ENCODE results near the gene SYNC. TPM values are rescaled to one million over a fixed set of nuclear protein-coding genes. Genes with fewer than 3 reads are reported as not detected.
A peak's percentile ranks its signal among the peaks of the same experiment; 100 is the strongest.

SYNC gene
- total RNA-seq (10 to 100 TPM in 4 of 9 donors, 1 to 10 TPM in 5; 5.6 to 35.4 (median 7.0) TPM), polyA plus RNA-seq (10 to 100 TPM in 1 of 3 donors, 1 to 10 TPM in 2; 3.2 to 15.2 (median 5.8) TPM)
- long read RNA-seq, donor 1, partial matches to known transcripts = 0 of 70 reads
- long read RNA-seq, donor 1, other reads (novel, unspliced or antisense) = 69 of 70 reads
- long read RNA-seq, donor 2 = 0 reads
- long read RNA-seq, donor 3, partial matches to known transcripts = 0 of 1 reads
- long read RNA-seq, donor 3, other reads (novel, unspliced or antisense) = 0 of 1 reads
- long read RNA-seq, donor 4, partial matches to known transcripts = 3 of 9 reads
- long read RNA-seq, donor 4, other reads (novel, unspliced or antisense) = 6 of 9 reads
- long read RNA-seq, donor 5, transcript SYNC-202 (5 exons, 3,398 nt) = major isoform, 27 of 47 reads
- long read RNA-seq, donor 5, transcript SYNC-201 (4 exons, 1,824 nt) = minor isoform, 6 of 47 reads
- long read RNA-seq, donor 5, partial matches to known transcripts = 2 of 47 reads
- long read RNA-seq, donor 5, other reads (novel, unspliced or antisense) = 12 of 47 reads
- long read RNA-seq, donor 6, partial matches to known transcripts = 2 of 9 reads
- long read RNA-seq, donor 6, other reads (novel, unspliced or antisense) = 7 of 9 reads
- long read RNA-seq, donor 7 = 0 reads
- long read RNA-seq, donor 8, partial matches to known transcripts = 0 of 2 reads
- long read RNA-seq, donor 8, other reads (novel, unspliced or antisense) = 0 of 2 reads
- long read RNA-seq, donor 9 = 0 reads
- long read RNA-seq, donor 10, partial matches to known transcripts = 0 of 1 reads
- long read RNA-seq, donor 10, other reads (novel, unspliced or antisense) = 0 of 1 reads

GRCh38 chr1:32702599-32703478, at the start of gene SYNC:
SYNC (minus strand) TSS chr1:32702770; CDS start chr1:32702660, 110 bp downstream.
- H3K4me3 ChIP-seq = peak within 1 kb of the TSS in 3 of 4 donors; percentile 11 to 75 (median 55)
- no peaks in the 10 kb centered on the region for H3K36me3 ChIP-seq (replicated peaks in 1 of 2)
- no peak for TF ChIP-seq CTCF (IDR thresholded peaks at IDR 0.05)
- TF ChIP-seq POLR2A (IDR thresholded peaks at IDR 0.05) = no peak
- peak within 1 kb of the TSS; percentile 46 to 79 (median 69) for H3K27ac ChIP-seq
- H3K4me1 ChIP-seq (replicated peaks in 1 of 2) = peaks cover 22 to 26% of the 10 kb centered on the region in 2 donors
- WGBS, 4 donors = 1 to 11% (median 2%) methylated on average over 3 to 70 of the region's 70 CpGs
- no peaks in the 10 kb centered on the region for H3K9me3 ChIP-seq (replicated peaks in 1 of 3)
- H3K27me3 ChIP-seq = no peaks in the 10 kb centered on the region
- DNase-seq = peak in 5 of 7 donors; percentile 39 to 58 (median 46)
- intact Hi-C loops (cut with DNase I) = no loop called here

GRCh38 chr1:32749771-32750170, 47.2 kb upstream of the SYNC start:
- 37 to 71% (median 63%) methylated on average over 2 to 3 of the region's 3 CpGs for WGBS, 4 donors
- H3K9me3 ChIP-seq (replicated peaks in 1 of 3) = no peaks in the 10 kb centered on the region
- DNase-seq = no peak
- H3K36me3 ChIP-seq (replicated peaks in 1 of 2) = no peaks in the 10 kb centered on the region
- no peak for TF ChIP-seq CTCF (IDR thresholded peaks at IDR 0.05)
- no peak for TF ChIP-seq POLR2A (IDR thresholded peaks at IDR 0.05)
- H3K27ac ChIP-seq = peak overlapping the region in 2 of 5 donors; percentile 41 to 55
- peaks cover 6 to 14% of the 10 kb centered on the region in 2 donors for H3K4me1 ChIP-seq (replicated peaks in 1 of 2)
- H3K4me3 ChIP-seq = no peak overlapping the region
- intact Hi-C loops (cut with DNase I) = no loop called here
- H3K27me3 ChIP-seq = no peaks in the 10 kb centered on the region

- H3K27ac ChIP-seq = peak overlapping the region in 1 of 5 donors; percentile 55
- H3K27me3 ChIP-seq = no peaks in the 10 kb centered on the region
- WGBS, 4 donors = 74 to 93% (median 89%) methylated on average over 3 to 4 of the region's 4 CpGs
- peaks cover 6 to 11% of the 10 kb centered on the region in 2 donors for H3K4me1 ChIP-seq (replicated peaks in 1 of 2)
- DNase-seq = no peak
- no peaks in the 10 kb centered on the region for H3K9me3 ChIP-seq (replicated peaks in 1 of 3)
- TF ChIP-seq CTCF (IDR thresholded peaks at IDR 0.05) = no peak
- TF ChIP-seq POLR2A (IDR thresholded peaks at IDR 0.05) = no peak
- no peaks in the 10 kb centered on the region for H3K36me3 ChIP-seq (replicated peaks in 1 of 2)
- no peak overlapping the region for H3K4me3 ChIP-seq
- intact Hi-C loops (cut with DNase I) = no loop called here
Observed at GRCh38 chr1:32749332-32749731, 46.8 kb upstream of the SYNC start.

Measured in adrenal gland (tissue), 19 donors.